Gastroesophageal sphincter (tissue), 3 donors: ENCODE data around the gene SNX8.

ENCODE experiments used
- CTCF ChIP-seq, 4 experiments: fragments of 200-600 bp in 2 of 4; fragments of 450-650 bp in 2 of 4; sonication (generic) in 1 of 4; IDR thresholded peaks; one replicate each; pipeline ENCODE4 v1.5.1; 2017 to 2019; ENCODE audit warnings: antibody characterized with exemption in 4 of 4, mild to moderate bottlenecking in 2 of 4, moderate library complexity in 2 of 4
- EP300 ChIP-seq: sonication (generic); formaldehyde crosslinking; IDR thresholded peaks from one replicate; pipeline ENCODE4 v1.6.1; 2017; ENCODE audit warnings: antibody characterized with exemption, mild to moderate bottlenecking
- POLR2A ChIP-seq, 2 donors: fragments of 450-650 bp; IDR thresholded peaks; one replicate each; pipeline ENCODE4 v1.6.1; 2017; ENCODE audit warnings: antibody characterized with exemption in 2 of 2, mild to moderate bottlenecking in 2 of 2, moderate library complexity in 1 of 2

- TF ChIP-seq POLR2A (IDR thresholded peaks at IDR 0.05), result no peak
- no peak for TF ChIP-seq CTCF (IDR thresholded peaks at IDR 0.05)
- no peak for TF ChIP-seq EP300
These were observed 88.9 kb downstream of the SNX8 start for GRCh38 chr7:2225336-2225735.
